Stomach (tissue), 9 donors: ENCODE results near the gene KIR2DL3. TPM values are rescaled to one million over a fixed set of nuclear protein-coding genes. Genes with fewer than 3 reads are reported as not detected.
"Not testable (repeated sequence)": the region's sequence is repeated elsewhere in the genome, so short reads cannot be mapped to it uniquely, and the experiment has no call there.

ENCODE experiments used
- DNase-seq, 2 donors: peaks; one replicate each; pipeline versions ENCODE4 v3.0.0 to v3.0.0-alpha.2; 2013 to 2019
- H3K27ac ChIP-seq, 5 donors: fragments of 200-600 bp in 4 of 5; sonication (generic) in 4 of 5; one replicate each; pipeline ENCODE4 v1.5.1; 2013 to 2019; ENCODE audit warnings: mild to moderate bottlenecking in 1 of 5, moderate library complexity in 1 of 5
- H3K27me3 ChIP-seq, 3 donors: fragments of 200-600 bp; sonication (generic); one replicate each; pipeline ENCODE4 v1.5.1; 2017 to 2019; ENCODE audit warnings: mixed run types in 1 of 3
- H3K36me3 ChIP-seq, 4 donors: fragments of 200-600 bp; sonication (generic); 1 replicate in 3 of 4; 2 replicates in 1 of 4; pipeline ENCODE4 v1.5.1; 2016 to 2019
- H3K4me1 ChIP-seq, 4 donors: fragments of 200-600 bp; sonication (generic); one replicate each; pipeline ENCODE4 v1.5.1; 2016 to 2019
- H3K4me3 ChIP-seq, 4 donors: fragments of 200-600 bp; sonication (generic) in 3 of 4; one replicate each; pipeline ENCODE4 v1.5.1; 2016 to 2019; ENCODE audit warnings: mild to moderate bottlenecking in 1 of 4
- H3K9me3 ChIP-seq, 4 donors: fragments of 200-600 bp; sonication (generic); one replicate each; pipeline ENCODE4 v1.5.1; 2016 to 2019
- CTCF ChIP-seq, 7 experiments: fragments of 450-650 bp in 4 of 7; fragments of 200-600 bp in 3 of 7; sonication (generic) in 3 of 7; IDR thresholded peaks; one replicate each; pipeline ENCODE4 v1.5.1; 2016 to 2019; ENCODE audit warnings: antibody characterized with exemption in 7 of 7, control low read depth in 2 of 7, mild to moderate bottlenecking in 1 of 7
- EP300 ChIP-seq: sonication (generic); formaldehyde crosslinking; IDR thresholded peaks from one replicate; pipeline ENCODE4 v1.6.1; 2017; ENCODE audit warnings: antibody characterized with exemption
- POLR2A ChIP-seq, 4 donors: fragments of 450-650 bp; IDR thresholded peaks; one replicate each; pipeline ENCODE4 v1.6.1; 2016; ENCODE audit warnings: antibody characterized with exemption in 4 of 4, control low read depth in 2 of 4, mild to moderate bottlenecking in 1 of 4, moderate library complexity in 1 of 4
- POLR2AphosphoS5 ChIP-seq, 3 donors: sonication (generic); formaldehyde crosslinking; IDR thresholded peaks; one replicate each; pipeline ENCODE4 v1.6.1; 2016; ENCODE audit warnings: antibody characterized with exemption in 3 of 3
- WGBS, 5 donors: extraction: QIAGEN DNeasy Blood & Tissue Kit in 3 of 5; methylation state at CpG; one replicate each; pipeline versions ENCODE4 v1.1.5 to v1.1.7; 2013 to 2018; 5-methylcytosine and 5-hydroxymethylcytosine counted together
- intact Hi-C: fragments of 100-400 bp; cut with DNase I; formaldehyde crosslinking; loops from one replicate; pipeline ENCODE4 v1.15.1; 2023; ENCODE audit warnings: low total_unique reads
- polyA plus RNA-seq, 3 donors: library from polyadenylated mRNA; stranded (reverse); fragments of 200-250 nt; gene quantifications; one replicate each; pipeline ENCODE4 v1.2.3, GENCODE V29; 2013
- total RNA-seq, 5 donors: library from RNA; depleted of rRNA; stranded (reverse); fragments of >200 nt; gene quantifications; one replicate each; pipeline versions ENCODE4 v1.1.0 to v1.2.3, GENCODE V29; 2014 to 2016
- donor health status: healthy with polysubstance abuse.
- donor health status: Bipolar disorder and iron deficiency.
- donor health status: healthy.

The KIR2DL3 gene
- total and polyA plus RNA-seq, 8 donors: not detected

GRCh38 chr19:54696766-54697165, 41.5 kb upstream of the KIR2DL3 start:
- Histone ChIP-seq H3K9me3 (peaks cover 0 to 8% (median 2%) of the 10 kb centered on the region in 4 donors), H3K27me3 (peaks cover 0 to 50% (median 0%) of the 10 kb centered on the region in 3 donors), H3K4me3 (no peak overlapping the region), H3K36me3 (no peaks in the 10 kb centered on the region), H3K27ac (no peak overlapping the region), H3K4me1 (no peaks in the 10 kb centered on the region)
- intact Hi-C loops: no loop called here
- DNase-seq: no peak
- 29 to 42% (median 32%) methylated on average over 2 of the region's 2 CpGs for WGBS, 5 donors
- TF ChIP-seq CTCF (IDR thresholded peaks at IDR 0.05): no peak
- TF ChIP-seq POLR2AphosphoS5 (IDR thresholded peaks at IDR 0.05): no peak
- TF ChIP-seq EP300: no peak
- TF ChIP-seq POLR2A (IDR thresholded peaks at IDR 0.05): no peak

- H3K4me3 ChIP-seq, H3K36me3 ChIP-seq, H3K9me3 ChIP-seq, intact Hi-C loops, H3K4me1 ChIP-seq, DNase-seq, H3K27ac ChIP-seq: not testable (repeated sequence)
- peaks cover 0 to 46% (median 0%) of the 10 kb centered on the region in 3 donors for H3K27me3 ChIP-seq
- 60 to 85% (median 80%) methylated on average over 1 to 13 of the region's 13 CpGs for WGBS, 5 donors
Measured at GRCh38 chr19:54697716-54698115, 40.6 kb upstream of the KIR2DL3 start.

- Histone ChIP-seq H3K27me3 (peaks cover 0 to 28% (median 5%) of the 10 kb centered on the region in 3 donors), H3K4me3 (no peak overlapping the region), H3K4me1 (no peaks in the 10 kb centered on the region), H3K36me3 (no peaks in the 10 kb centered on the region), H3K9me3 (peaks cover 0 to 21% (median 3%) of the 10 kb centered on the region in 4 donors), H3K27ac (no peak overlapping the region)
- WGBS, 5 donors: 71 to 87% (median 77%) methylated on average over 5 to 8 of the region's 8 CpGs
- TF ChIP-seq EP300 (no peak), POLR2A (IDR thresholded peaks at IDR 0.05) (no peak), POLR2AphosphoS5 (IDR thresholded peaks at IDR 0.05) (no peak), CTCF (IDR thresholded peaks at IDR 0.05) (no peak)
- intact Hi-C loops: no loop called here
- DNase-seq: no peak
Measured at GRCh38 chr19:54704928-54705327, 33.4 kb upstream of the KIR2DL3 start.

- no peak for DNase-seq
- TF ChIP-seq CTCF (IDR thresholded peaks at IDR 0.05) (no peak), EP300 (no peak), POLR2AphosphoS5 (IDR thresholded peaks at IDR 0.05) (no peak), POLR2A (IDR thresholded peaks at IDR 0.05) (no peak)
- H3K36me3 ChIP-seq: no peaks in the 10 kb centered on the region
- intact Hi-C loops: no loop called here
- H3K9me3 ChIP-seq: peaks cover 0 to 21% (median 3%) of the 10 kb centered on the region in 4 donors
- H3K27ac ChIP-seq: no peak overlapping the region
- H3K27me3 ChIP-seq: peaks cover 0 to 27% (median 5%) of the 10 kb centered on the region in 3 donors
- WGBS, 5 donors: 30 to 90% (median 57%) methylated on average over 2 to 4 of the region's 4 CpGs
- H3K4me1 ChIP-seq: no peaks in the 10 kb centered on the region
- no peak overlapping the region for H3K4me3 ChIP-seq
Measured at GRCh38 chr19:54707962-54708361, 30.4 kb upstream of the KIR2DL3 start.

- no peak for DNase-seq
- TF ChIP-seq CTCF (IDR thresholded peaks at IDR 0.05) (no peak), POLR2AphosphoS5 (IDR thresholded peaks at IDR 0.05) (no peak), POLR2A (IDR thresholded peaks at IDR 0.05) (no peak), EP300 (no peak)
- intact Hi-C loops: no loop called here
- Histone ChIP-seq H3K27me3 (peaks cover 0 to 21% (median 5%) of the 10 kb centered on the region in 3 donors), H3K27ac (no peak overlapping the region), H3K4me1 (no peaks in the 10 kb centered on the region), H3K9me3 (peaks cover 0 to 14% (median 3%) of the 10 kb centered on the region in 4 donors), H3K36me3 (no peaks in the 10 kb centered on the region), H3K4me3 (no peak overlapping the region)
- WGBS, 5 donors: 82 to 95% (median 85%) methylated on average over 4 to 7 of the region's 7 CpGs
Measured at GRCh38 chr19:54708781-54709180, 29.5 kb upstream of the KIR2DL3 start.
